IPS DF 6.9 (cell line): ENCODE results near the gene RABIF.

Experiments
- DNase-seq: peaks from one replicate; pipeline ENCODE4 v3.0.0-alpha.2; 2013; ENCODE audit warnings: low read depth, low spot score
- H3K27ac ChIP-seq: one replicate; pipeline ENCODE4 v1.5.1; 2013; ENCODE audit warnings: low read length, control low read depth
- H3K27me3 ChIP-seq: 2 replicates; pipeline ENCODE4 v1.6.1; 2013; ENCODE audit warnings: mild to moderate bottlenecking, low read length; ENCODE audit not compliant: control insufficient read depth, insufficient read depth
- H3K36me3 ChIP-seq: 2 replicates; pipeline ENCODE4 v1.6.1; 2013; ENCODE audit warnings: low read length; ENCODE audit not compliant: control insufficient read depth, insufficient read depth
- H3K4me1 ChIP-seq: 2 replicates; pipeline ENCODE4 v1.6.1; 2013; ENCODE audit warnings: low read length; ENCODE audit not compliant: control insufficient read depth, insufficient read depth
- H3K4me3 ChIP-seq: 2 replicates; pipeline ENCODE4 v1.5.1; 2013; ENCODE audit warnings: mild to moderate bottlenecking, low read length
- H3K9me3 ChIP-seq: 2 replicates; pipeline ENCODE4 v1.6.1; 2013; ENCODE audit warnings: low read length, inconsistent platforms; ENCODE audit not compliant: control insufficient read depth, insufficient read depth
- WGBS: extraction: QIAGEN DNeasy Blood & Tissue Kit; methylation state at CpG from one replicate; pipeline ENCODE4 v1.1.7; 2013; ENCODE audit warnings: mixed read lengths, missing lambda C conversion rate; ENCODE audit not compliant: insufficient read length, insufficient coverage; 5-methylcytosine and 5-hydroxymethylcytosine counted together

The RABIF gene

DNA sequence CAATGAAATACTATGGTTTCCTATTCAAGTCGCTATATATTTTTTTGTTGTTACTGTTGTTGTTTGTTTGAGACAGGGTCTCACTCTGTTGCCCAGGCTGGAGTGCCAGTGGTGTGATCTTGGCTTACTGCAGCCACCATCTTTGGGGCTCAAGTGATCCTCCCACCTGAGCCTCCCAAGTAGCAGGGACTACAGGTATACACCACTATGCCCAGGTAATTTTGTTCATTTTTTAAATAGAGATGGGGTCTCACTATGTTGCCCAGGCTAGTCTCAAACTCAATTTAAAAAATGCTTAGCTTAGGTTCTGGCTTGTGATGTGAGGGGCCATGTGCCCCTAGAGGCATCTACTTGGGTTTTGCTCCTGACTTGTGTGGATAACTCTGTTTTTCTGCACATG lies 9.8 kb downstream of the RABIF start:
- Histone ChIP-seq H3K4me3 (no peak overlapping the region), H3K9me3 (no peaks in the 10 kb centered on the region), H3K4me1 (no peaks in the 10 kb centered on the region), H3K36me3 (peaks cover 5% of the 10 kb centered on the region; the same call in 1 of the 2 replicates), H3K27ac (no peak overlapping the region), H3K27me3 (no peaks in the 10 kb centered on the region)
- DNase-seq = no peak
- no CpG with 5 or more reads among the region's 1 CpG for WGBS

- Histone ChIP-seq H3K4me1 (no peaks in the 10 kb centered on the region), H3K9me3 (no peaks in the 10 kb centered on the region), H3K36me3 (peaks cover 5% of the 10 kb centered on the region; the same call in 1 of the 2 replicates), H3K27me3 (no peaks in the 10 kb centered on the region), H3K4me3 (no peak overlapping the region), H3K27ac (no peak overlapping the region)
- no CpG with 5 or more reads among the region's 4 CpGs for WGBS
- DNase-seq = no peak
Measured at GRCh38 chr1:202873026-202873425, 15.9 kb downstream of the RABIF start.

DNA sequence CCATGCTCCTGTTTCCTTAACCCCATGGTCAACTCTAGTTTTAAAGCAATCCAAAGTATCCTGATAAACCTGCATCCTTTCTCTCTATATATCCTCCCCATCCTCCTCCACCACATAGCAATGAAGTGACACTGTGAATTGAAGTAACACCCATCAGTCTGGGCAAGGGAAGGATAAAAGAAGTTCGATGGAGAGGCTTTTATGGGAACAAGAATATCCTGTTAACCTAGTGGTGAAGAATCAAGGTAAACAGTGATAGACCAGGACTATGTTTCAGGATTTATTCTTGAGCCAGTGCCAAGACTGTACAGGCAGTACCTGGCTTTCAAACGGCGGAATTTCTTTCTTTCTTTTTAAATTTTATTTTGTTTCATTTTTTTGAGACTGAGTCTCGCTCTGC lies 17.6 kb downstream of the RABIF start:
- no CpG with 5 or more reads among the region's 4 CpGs for WGBS
- DNase-seq = no peak
- no peaks in the 10 kb centered on the region for H3K4me1 ChIP-seq
- no peaks in the 10 kb centered on the region for H3K9me3 ChIP-seq
- no peaks in the 10 kb centered on the region for H3K27me3 ChIP-seq
- H3K27ac ChIP-seq = no peak overlapping the region
- H3K36me3 ChIP-seq = peaks cover 5% of the 10 kb centered on the region; the same call in 1 of the 2 replicates
- H3K4me3 ChIP-seq = no peak overlapping the region

- Histone ChIP-seq H3K36me3 (peaks cover 4% of the 10 kb centered on the region; the same call in 1 of the 2 replicates), H3K4me3 (no peak overlapping the region), H3K4me1 (peaks cover 4% of the 10 kb centered on the region), H3K27ac (no peak overlapping the region), H3K9me3 (no peaks in the 10 kb centered on the region), H3K27me3 (no peaks in the 10 kb centered on the region)
- WGBS = no CpG with 5 or more reads among the region's 5 CpGs
- DNase-seq = no peak
Measured at GRCh38 chr1:202862679-202863560, 26.0 kb downstream of the RABIF start.

- Histone ChIP-seq H3K36me3 (peaks cover 16% of the 10 kb centered on the region), H3K27ac (no peak overlapping the region), H3K27me3 (no peaks in the 10 kb centered on the region), H3K4me3 (peak overlapping the region; percentile 86; the same call in 1 of the 2 replicates), H3K9me3 (no peaks in the 10 kb centered on the region), H3K4me1 (peaks cover 4% of the 10 kb centered on the region)
- DNase-seq = peak; percentile 79
- no CpG with 5 or more reads among the region's 44 CpGs for WGBS
Measured at GRCh38 chr1:202861420-202862132, 27.4 kb downstream of the RABIF start.

GRCh38 chr1:202860744-202861419 lies 28.1 kb downstream of the RABIF start:
- Histone ChIP-seq H3K27ac (no peak overlapping the region), H3K4me1 (peaks cover 4% of the 10 kb centered on the region), H3K4me3 (peak overlapping the region; percentile 86; the same call in 1 of the 2 replicates), H3K36me3 (peaks cover 17% of the 10 kb centered on the region), H3K9me3 (no peaks in the 10 kb centered on the region), H3K27me3 (no peaks in the 10 kb centered on the region)
- peak; percentile 80 for DNase-seq
- WGBS = no CpG with 5 or more reads among the region's 50 CpGs

DNA sequence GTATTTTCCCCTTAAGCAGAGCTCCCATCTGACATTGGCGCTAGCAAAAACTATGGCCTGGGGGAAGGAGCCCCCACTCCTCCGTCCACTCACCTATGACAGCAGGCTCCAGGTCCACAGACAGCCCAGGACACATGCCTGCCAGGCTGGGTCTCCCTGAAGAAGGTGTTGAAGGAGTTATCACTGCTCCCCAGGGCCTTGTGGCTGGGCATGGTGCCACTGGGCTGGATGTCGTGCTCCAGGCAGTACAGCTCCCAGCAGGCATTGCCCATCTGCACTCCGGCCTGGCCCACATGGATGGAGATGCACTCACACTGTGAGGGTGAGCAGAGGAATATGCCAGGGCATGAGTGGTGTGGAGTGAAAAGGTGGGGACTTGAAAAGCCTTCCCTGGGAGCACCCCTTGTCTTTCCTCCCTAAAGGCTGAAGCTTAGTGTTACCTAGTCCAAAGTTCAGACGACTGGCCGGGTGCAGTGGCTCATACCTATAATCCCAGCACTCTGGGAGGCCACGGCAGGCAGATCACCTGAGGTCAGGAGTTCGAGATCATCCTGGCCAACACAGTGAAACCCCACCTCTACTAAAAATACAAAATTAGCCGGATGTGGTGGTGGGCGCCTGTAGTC lies 30.0 kb downstream of the RABIF start:
- peaks cover 4% of the 10 kb centered on the region for H3K4me1 ChIP-seq
- H3K9me3 ChIP-seq = no peaks in the 10 kb centered on the region
- no CpG with 5 or more reads among the region's 10 CpGs for whole genome bisulfite sequencing
- no peak overlapping the region for H3K27ac ChIP-seq
- no peaks in the 10 kb centered on the region for H3K27me3 ChIP-seq
- H3K4me3 ChIP-seq = no peak overlapping the region
- no peak for DNase-seq
- peaks cover 24% of the 10 kb centered on the region for H3K36me3 ChIP-seq

- peaks cover 24% of the 10 kb centered on the region for H3K36me3 ChIP-seq
- H3K27me3 ChIP-seq = no peaks in the 10 kb centered on the region
- no peaks in the 10 kb centered on the region for H3K9me3 ChIP-seq
- H3K4me3 ChIP-seq = no peak overlapping the region
- H3K4me1 ChIP-seq = peaks cover 4% of the 10 kb centered on the region
- no CpG with 5 or more reads among the region's 6 CpGs for WGBS
- DNase-seq = no peak
- H3K27ac ChIP-seq = no peak overlapping the region
Measured at GRCh38 chr1:202858331-202858730, 30.6 kb downstream of the RABIF start.

DNA sequence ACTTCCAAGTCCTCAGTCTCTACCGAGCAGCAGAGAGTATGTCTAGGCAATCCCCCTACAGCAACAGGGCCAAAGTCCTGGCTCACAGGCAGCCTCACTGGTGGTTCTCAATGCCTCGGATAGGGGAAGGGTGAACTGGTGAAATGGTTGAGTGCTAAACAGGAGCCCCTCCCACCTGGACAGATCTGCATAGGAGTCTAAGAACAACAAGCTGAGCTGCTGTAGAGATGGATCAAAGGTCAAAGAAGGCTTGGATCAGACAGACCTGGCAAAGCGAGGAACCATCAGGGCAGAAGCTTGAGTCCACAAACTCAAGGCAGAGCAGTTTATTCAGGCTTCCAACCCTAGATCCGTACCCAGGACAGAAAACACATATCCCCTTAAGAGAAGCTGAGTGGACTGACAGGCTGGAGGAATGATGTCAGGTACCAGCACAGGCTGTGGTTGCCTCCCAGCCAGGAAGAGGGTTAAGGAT lies 31.8 kb downstream of the RABIF start:
- no CpG with 5 or more reads among the region's 4 CpGs for WGBS
- no peaks in the 10 kb centered on the region for H3K9me3 ChIP-seq
- no peak overlapping the region for H3K27ac ChIP-seq

GRCh38 chr1:202856014-202856413 lies 32.9 kb downstream of the RABIF start:
- H3K27ac ChIP-seq = no peak overlapping the region
- no peak overlapping the region for H3K4me3 ChIP-seq
- DNase-seq = no peak
- H3K36me3 ChIP-seq = peaks cover 28% of the 10 kb centered on the region
- WGBS = no CpG with 5 or more reads among the region's 2 CpGs
- peaks cover 4% of the 10 kb centered on the region for H3K4me1 ChIP-seq
- no peaks in the 10 kb centered on the region for H3K27me3 ChIP-seq
- no peaks in the 10 kb centered on the region for H3K9me3 ChIP-seq

More for the DNA sequence above, 31.8 kb downstream of the RABIF start:
- peaks cover 4% of the 10 kb centered on the region for H3K4me1 ChIP-seq
- H3K27me3 ChIP-seq = no peaks in the 10 kb centered on the region
- H3K36me3 ChIP-seq = peaks cover 24% of the 10 kb centered on the region
- H3K4me3 ChIP-seq = no peak overlapping the region
- no peak for DNase-seq
